Right cardiac atrium (tissue), 5 donors: ENCODE measurements around the gene LASP1. TPM values are rescaled to one million over a fixed set of nuclear protein-coding genes. Genes with fewer than 3 reads are reported as not detected.

ENCODE experiments used
- ATAC-seq, 2 donors: fragments of 200-7000 bp; cut with Tn5 transposase; one replicate each; pipeline versions ENCODE4 v1.8.0 to v1.9.1; 2020; ENCODE audit warnings: moderate library complexity in 2 of 2, mild to moderate bottlenecking in 1 of 2
- DNase-seq, 3 donors: peaks; one replicate each; pipeline ENCODE4 v3.0.0-alpha.2; 2020
- H3K27ac ChIP-seq: one replicate; pipeline ENCODE4 v1.5.1; 2013; ENCODE audit warnings: mild to moderate bottlenecking, low read length, control low read depth, moderate library complexity
- H3K27me3 ChIP-seq: one replicate; pipeline ENCODE4 v1.6.1; 2013; ENCODE audit not compliant: control insufficient read depth, insufficient read depth
- H3K4me1 ChIP-seq: one replicate; pipeline ENCODE4 v1.6.1; 2013; ENCODE audit warnings: low read length; ENCODE audit not compliant: control insufficient read depth, insufficient read depth
- H3K4me3 ChIP-seq: one replicate; pipeline ENCODE4 v1.5.1; 2013; ENCODE audit warnings: low read length, control low read depth
- H3K9me3 ChIP-seq: one replicate; pipeline ENCODE4 v1.6.1; 2013; ENCODE audit warnings: low read length; ENCODE audit not compliant: control insufficient read depth
- WGBS: extraction: QIAGEN DNeasy Blood & Tissue Kit; methylation state at CpG from one replicate; pipeline ENCODE4 v1.1.7; 2013; 5-methylcytosine and 5-hydroxymethylcytosine counted together
- intact Hi-C, 4 donors: fragments of 100-400 bp; cut with DNase I; formaldehyde crosslinking; loops; one replicate each; pipeline versions ENCODE4 v1.11.0 to v1.14.0; 2022 to 2023
- microRNA-seq, 2 donors: library from miRNA; unstranded; fragments of <30 nt; microRNA quantifications; one replicate each; pipeline ENCODE4 v1.2.0, GENCODE V29; 2020 to 2021
- polyA plus RNA-seq: library from polyadenylated mRNA; stranded (reverse); fragments of 200-250 nt; gene quantifications from one replicate; pipeline ENCODE4 v1.2.3, GENCODE V29; 2013
- total RNA-seq, 4 donors: library from RNA; stranded (reverse); fragmentation: NEBNext Ultra II Directional; extraction: Animal tissue kit (Norgen Biotek cat#: 25700); gene quantifications; one replicate each; pipeline ENCODE4 v1.2.1, GENCODE V29; 2021
- donor health status: healthy with polysubstance abuse.
- donor health status: DM: no; HTN: yes; CAD: no.
- donor health status: DM: no; HTN: no; CAD: no.
- donor health status: DM: no; HTN: yes; CAD: no; lungs with severe emphysema.
- donor health status: DM: yes; HTN: yes; CAD: no.

Gene LASP1
- total and polyA plus RNA-seq, 5 donors: 23.8 to 39.6 (median 34.8) TPM

DNA sequence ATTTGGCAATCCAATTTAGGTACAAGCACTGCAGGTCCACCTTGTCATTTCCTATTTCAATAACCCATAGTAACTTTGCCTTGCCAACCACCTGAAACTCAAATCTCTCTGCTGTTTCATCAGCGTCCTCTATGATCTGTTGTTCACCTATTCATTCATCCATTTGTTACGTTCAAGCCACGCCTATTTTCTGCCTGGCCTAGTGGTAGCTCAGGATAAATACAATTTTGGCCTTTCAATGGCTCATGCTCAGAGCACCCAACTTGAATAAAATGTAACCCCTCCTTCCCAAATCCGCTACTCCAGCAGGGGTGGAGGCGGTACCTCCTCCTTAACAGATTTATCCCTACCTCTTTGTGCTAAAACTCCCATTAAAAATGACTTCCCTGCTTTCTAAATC is 100.9 kb downstream of the LASP1 start:
- 84% methylated on average over 5 of the region's 5 CpGs for WGBS
- ATAC-seq (no peak), DNase-seq (no peak)
- Histone ChIP-seq H3K4me3 (no peak overlapping the region), H3K9me3 (no peaks in the 10 kb centered on the region), H3K27me3 (no peaks in the 10 kb centered on the region), H3K4me1 (no peaks in the 10 kb centered on the region), H3K27ac (no peak overlapping the region)
- intact Hi-C loops: loop anchor here in 1 of 4 donors (10.0 kb wide), 1 partner anchor 96 kb away; the partner anchor contains the start of gene LASP1

Small RNAs within 50 kb of the gene (microRNA-seq; reads per million reads assigned to microRNA genes)
- gene MIR4727: 1.1 to 3.4 reads per million in 2 donors
- 0 reads per million in 2 donors for gene MIR6779

Other genes with a start within 250 kb of the LASP1 start
- 1 to 10 TPM in 3 of 4 donors, under 1 TPM in 1; 0.91 to 2.9 (median 1.7) TPM for gene EPOP, start 195.1 kb upstream of the LASP1 start, total RNA-seq
- 2.1 TPM for gene EPOP, start 195.1 kb upstream of the LASP1 start, polyA plus RNA-seq
- gene MLLT6, start 164.8 kb upstream of the LASP1 start, total RNA-seq: 100 to 1,000 TPM in 2 of 4 donors, 10 to 100 TPM in 2; 80.7 to 108 (median 94.2) TPM
- gene MLLT6, start 164.8 kb upstream of the LASP1 start, polyA plus RNA-seq: 81.2 TPM
- 10 to 100 TPM; 43.7 to 74.6 (median 67.9) TPM for gene CISD3, start 139.7 kb upstream of the LASP1 start, total RNA-seq
- 78.1 TPM for gene CISD3, start 139.7 kb upstream of the LASP1 start, polyA plus RNA-seq
- 10 to 100 TPM; 28.2 to 48.4 (median 34.7) TPM for gene PCGF2, start 121.7 kb upstream of the LASP1 start, total RNA-seq
- gene PCGF2, start 121.7 kb upstream of the LASP1 start, polyA plus RNA-seq: 34.3 TPM
- 100 to 1,000 TPM; 134 to 167 (median 146) TPM for gene PSMB3, start 117.3 kb upstream of the LASP1 start, total RNA-seq
- 247 TPM for gene PSMB3, start 117.3 kb upstream of the LASP1 start, polyA plus RNA-seq
- gene PIP4K2B, start 70.5 kb upstream of the LASP1 start, total RNA-seq: 10 to 100 TPM; 39.2 to 50.0 (median 46.2) TPM
- 28.2 TPM for gene PIP4K2B, start 70.5 kb upstream of the LASP1 start, polyA plus RNA-seq
- gene CWC25, start 44.7 kb upstream of the LASP1 start, total RNA-seq: 10 to 100 TPM in 3 of 4 donors, 1 to 10 TPM in 1; 8.8 to 11.5 (median 10.9) TPM
- 11.0 TPM for gene CWC25, start 44.7 kb upstream of the LASP1 start, polyA plus RNA-seq
- 100 to 1,000 TPM; 830 to 995 (median 880) TPM for gene RPL23, start 16.3 kb upstream of the LASP1 start, total RNA-seq
- 1,847 TPM for gene RPL23, start 16.3 kb upstream of the LASP1 start, polyA plus RNA-seq
- not detected for gene FBXO47, start 97.3 kb downstream of the LASP1 start, total RNA-seq
- gene FBXO47, start 97.3 kb downstream of the LASP1 start, polyA plus RNA-seq: not detected